HUES64 (cell line): ENCODE data around the gene KCNK3.
"Not testable (repeated sequence)": the region's sequence is repeated elsewhere in the genome, so short reads cannot be mapped to it uniquely, and the experiment has no call there.

Experiments used
- H3K27ac ChIP-seq: 2 replicates; pipeline ENCODE4 v1.7.0; 2013; ENCODE audit warnings: low read depth, low read length, inconsistent platforms
- H3K27me3 ChIP-seq: 2 replicates; pipeline ENCODE4 v1.6.1; 2013; ENCODE audit warnings: mild to moderate bottlenecking, low read length; ENCODE audit not compliant: insufficient read depth
- H3K36me3 ChIP-seq: 2 replicates; pipeline ENCODE4 v1.6.1; 2013; ENCODE audit warnings: mild to moderate bottlenecking, low read length; ENCODE audit not compliant: insufficient read depth
- H3K4me1 ChIP-seq: 2 replicates; pipeline ENCODE4 v1.6.1; 2013; ENCODE audit warnings: mild to moderate bottlenecking, low read length, moderate library complexity; ENCODE audit not compliant: insufficient read depth
- H3K4me3 ChIP-seq: 2 replicates; pipeline ENCODE4 v1.5.1; 2013; ENCODE audit warnings: mild to moderate bottlenecking, low read length, moderate library complexity
- H3K9ac ChIP-seq: 2 replicates; pipeline ENCODE4 v1.6.1; 2013; ENCODE audit warnings: mild to moderate bottlenecking, low read depth, low read length
- H3K9me3 ChIP-seq: 2 replicates; pipeline ENCODE4 v1.6.1; 2013; ENCODE audit warnings: low read depth, low read length; ENCODE audit not compliant: insufficient read depth
- WGBS: fragments of 150-250, 120-280 bp; methylation state at CpG from one replicate; pipeline ENCODE4 v1.1.7; 2013; ENCODE audit warnings: missing lambda C conversion rate; 5-methylcytosine and 5-hydroxymethylcytosine counted together

Gene KCNK3

GRCh38 chr2:26760991-26761390 is 68.5 kb downstream of the KCNK3 start:
- 90% methylated on average over 10 of the region's 10 CpGs for WGBS
- not testable (repeated sequence) for H3K9me3 ChIP-seq

DNA sequence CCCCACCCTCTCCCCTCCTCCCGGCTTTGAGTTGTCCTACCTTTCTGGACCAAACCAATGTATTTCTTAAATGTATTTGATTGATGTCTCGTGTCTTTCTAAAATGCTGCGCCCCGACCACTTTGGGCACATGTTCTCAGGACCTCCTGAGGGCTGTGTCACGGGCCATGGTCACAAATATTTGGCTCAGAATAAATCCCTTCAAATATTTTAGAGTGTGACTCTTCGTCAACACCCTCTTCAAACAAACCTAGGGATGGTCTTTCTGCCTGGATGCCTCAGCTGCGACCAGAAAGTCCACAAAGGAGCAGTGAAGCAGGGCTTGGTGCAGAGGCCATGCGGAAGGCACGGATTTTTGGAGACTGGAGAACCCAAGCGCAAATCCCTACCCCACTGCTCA is 70.5 kb downstream of the KCNK3 start:
- peaks cover 10% of the 10 kb centered on the region for H3K4me1 ChIP-seq
- H3K27me3 ChIP-seq: no peaks in the 10 kb centered on the region; the same call in 1 of the 2 replicates
- H3K9me3 ChIP-seq: no peaks in the 10 kb centered on the region
- H3K27ac ChIP-seq: no peak overlapping the region
- no peaks in the 10 kb centered on the region for H3K36me3 ChIP-seq
- 95% methylated on average over 10 of the region's 10 CpGs for WGBS
- H3K9ac ChIP-seq: no peak overlapping the region
- H3K4me3 ChIP-seq: no peak overlapping the region

More at GRCh38 chr2:26760991-26761390, 68.5 kb downstream of the KCNK3 start:
- not testable (repeated sequence) for H3K27ac ChIP-seq, H3K27me3 ChIP-seq, H3K4me3 ChIP-seq, H3K9ac ChIP-seq, H3K36me3 ChIP-seq
- H3K4me1 ChIP-seq: peaks cover 16% of the 10 kb centered on the region

- no peaks in the 10 kb centered on the region for H3K9me3 ChIP-seq
- H3K4me1 ChIP-seq: peaks cover 4% of the 10 kb centered on the region; the same call in 1 of the 2 replicates
- H3K4me3 ChIP-seq: peak within 1 kb of the TSS; percentile 97
- no peak within 1 kb of the TSS for H3K27ac ChIP-seq
- H3K9ac ChIP-seq: peak within 1 kb of the TSS; percentile 80
- H3K36me3 ChIP-seq: no peaks in the 10 kb centered on the region
- 3% methylated on average over 68 of the region's 68 CpGs for WGBS
- no peaks in the 10 kb centered on the region; the same call in 1 of the 2 replicates for H3K27me3 ChIP-seq
Measured at GRCh38 chr2:26764078-26764887, 71.8 kb downstream of the KCNK3 start, which contains the start of gene SLC35F6. SLC35F6 (plus strand) TSS chr2:26764284; CDS start chr2:26764350, 66 bp downstream.

DNA sequence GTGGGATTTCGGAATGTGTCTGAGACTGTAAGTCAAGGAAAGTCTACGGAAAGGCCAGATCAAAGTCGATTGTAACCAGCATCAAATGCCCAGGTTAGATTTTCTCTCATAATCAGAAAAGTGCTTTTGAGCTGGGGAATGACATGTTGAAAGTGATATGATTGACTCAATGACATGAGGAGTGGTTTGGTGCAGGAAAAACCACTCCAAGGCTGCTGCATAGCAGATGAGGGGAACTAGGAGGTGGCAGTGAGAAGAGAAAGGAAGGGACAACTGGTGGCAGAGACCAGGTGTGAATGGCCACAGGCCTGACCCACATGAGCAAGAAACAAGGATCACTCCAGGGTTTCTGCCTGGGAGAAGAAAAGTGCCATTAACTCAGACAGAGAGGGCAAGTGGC is 72.4 kb downstream of the KCNK3 start:
- peaks cover 9% of the 10 kb centered on the region; the same call in 1 of the 2 replicates for H3K4me1 ChIP-seq
- no peaks in the 10 kb centered on the region for H3K9me3 ChIP-seq
- 44% methylated on average over 3 of the region's 3 CpGs for WGBS
- no peaks in the 10 kb centered on the region; the same call in 1 of the 2 replicates for H3K27me3 ChIP-seq
- H3K4me3 ChIP-seq: peak overlapping the region; percentile 97
- no peak overlapping the region for H3K27ac ChIP-seq
- H3K36me3 ChIP-seq: no peaks in the 10 kb centered on the region
- H3K9ac ChIP-seq: peak overlapping the region; percentile 80

- peaks cover 9% of the 10 kb centered on the region; the same call in 1 of the 2 replicates for H3K4me1 ChIP-seq
- H3K4me3 ChIP-seq: no peak overlapping the region
Measured at GRCh38 chr2:26765475-26766200, 73.1 kb downstream of the KCNK3 start.

GRCh38 chr2:26767129-26767528 is 74.6 kb downstream of the KCNK3 start:
- Histone ChIP-seq H3K4me3 (no peak overlapping the region), H3K9ac (no peak overlapping the region), H3K9me3 (no peaks in the 10 kb centered on the region), H3K27ac (no peak overlapping the region; the same call in 1 of the 2 replicates), H3K36me3 (0 out of 2 replicates have a peak, but pooled peaks cover 2% of the 10 kb centered on the region), H3K27me3 (no peaks in the 10 kb centered on the region; the same call in 1 of the 2 replicates), H3K4me1 (peaks cover 9% of the 10 kb centered on the region; the same call in 1 of the 2 replicates)
- 42% methylated on average over 5 of the region's 5 CpGs for WGBS

More at GRCh38 chr2:26765475-26766200, 73.1 kb downstream of the KCNK3 start:
- Histone ChIP-seq H3K27ac (no peak overlapping the region), H3K36me3 (no peaks in the 10 kb centered on the region), H3K9me3 (no peaks in the 10 kb centered on the region), H3K9ac (0 out of 2 replicates have a peak overlapping the region, but pooled peaks have one; percentile 11), H3K27me3 (no peaks in the 10 kb centered on the region; the same call in 1 of the 2 replicates)
- 92% methylated on average over 10 of the region's 10 CpGs for WGBS

DNA sequence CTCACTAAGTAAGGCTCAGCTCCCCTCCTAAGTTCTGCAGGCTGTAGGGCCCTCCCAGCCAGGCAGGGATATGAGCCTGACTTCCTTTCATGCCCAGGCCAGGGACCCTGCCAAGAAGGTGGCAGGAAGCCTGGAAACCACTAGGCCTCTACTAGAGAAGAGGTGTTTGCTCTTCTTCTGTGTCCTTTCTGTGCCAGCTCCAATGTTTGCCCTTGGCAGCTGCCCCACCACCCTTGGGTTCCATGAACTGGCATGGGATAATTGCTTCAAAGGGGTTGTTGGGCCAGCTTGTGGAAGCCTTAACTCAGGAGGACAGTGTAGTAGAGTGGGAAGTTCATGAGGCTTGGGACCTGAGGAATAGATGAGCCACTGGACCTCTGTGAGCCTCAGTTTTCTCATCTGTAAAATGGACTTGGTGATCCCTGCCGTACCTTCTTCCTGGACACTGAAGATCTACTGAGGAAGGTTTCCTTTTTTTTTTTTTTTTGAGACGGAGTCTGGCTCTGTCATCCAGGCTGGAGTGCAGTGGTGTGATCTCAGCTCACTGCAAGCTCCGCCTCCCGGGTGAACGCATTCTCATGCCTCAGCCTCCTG is 75.5 kb downstream of the KCNK3 start:
- no peak overlapping the region for H3K27ac ChIP-seq
- H3K4me1 ChIP-seq: peaks cover 9% of the 10 kb centered on the region; the same call in 1 of the 2 replicates
- no peak overlapping the region for H3K9ac ChIP-seq
- H3K27me3 ChIP-seq: no peaks in the 10 kb centered on the region; the same call in 1 of the 2 replicates
- H3K4me3 ChIP-seq: no peak overlapping the region
- 94% methylated on average over 5 of the region's 5 CpGs for WGBS
- H3K36me3 ChIP-seq: 0 out of 2 replicates have a peak, but pooled peaks cover 2% of the 10 kb centered on the region
- no peaks in the 10 kb centered on the region for H3K9me3 ChIP-seq

DNA sequence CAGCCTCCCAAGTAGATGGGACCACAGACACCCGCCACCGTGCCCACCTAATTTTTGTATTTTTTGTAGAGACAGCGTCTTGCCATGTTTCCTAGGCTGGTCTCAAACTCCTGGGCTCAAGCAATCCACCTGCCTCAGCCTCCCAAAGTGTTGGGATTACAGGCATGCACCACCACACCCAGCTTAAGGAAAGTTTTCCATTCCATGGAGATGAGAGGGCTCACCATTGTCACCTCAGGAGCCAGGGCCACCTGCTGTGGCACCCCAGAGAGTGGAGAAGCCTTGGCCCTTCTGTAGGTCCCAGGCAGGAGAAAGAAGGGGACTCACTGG is 76.2 kb downstream of the KCNK3 start:
- no peak overlapping the region for H3K4me3 ChIP-seq
- no peak overlapping the region for H3K9ac ChIP-seq
- H3K36me3 ChIP-seq: 0 out of 2 replicates have a peak, but pooled peaks cover 2% of the 10 kb centered on the region
- no peaks in the 10 kb centered on the region for H3K9me3 ChIP-seq
- H3K4me1 ChIP-seq: peaks cover 9% of the 10 kb centered on the region; the same call in 1 of the 2 replicates
- 96% methylated on average over 3 of the region's 3 CpGs for WGBS
- no peaks in the 10 kb centered on the region; the same call in 1 of the 2 replicates for H3K27me3 ChIP-seq
- H3K27ac ChIP-seq: no peak overlapping the region

GRCh38 chr2:26769089-26769761 is 76.7 kb downstream of the KCNK3 start:
- Histone ChIP-seq H3K36me3 (peaks cover 5% of the 10 kb centered on the region; the same call in 1 of the 2 replicates), H3K27me3 (no peaks in the 10 kb centered on the region; the same call in 1 of the 2 replicates), H3K4me1 (peaks cover 9% of the 10 kb centered on the region; the same call in 1 of the 2 replicates), H3K4me3 (no peak overlapping the region), H3K9ac (no peak overlapping the region), H3K9me3 (no peaks in the 10 kb centered on the region), H3K27ac (no peak overlapping the region)
- WGBS: 85% methylated on average over 14 of the region's 14 CpGs

DNA sequence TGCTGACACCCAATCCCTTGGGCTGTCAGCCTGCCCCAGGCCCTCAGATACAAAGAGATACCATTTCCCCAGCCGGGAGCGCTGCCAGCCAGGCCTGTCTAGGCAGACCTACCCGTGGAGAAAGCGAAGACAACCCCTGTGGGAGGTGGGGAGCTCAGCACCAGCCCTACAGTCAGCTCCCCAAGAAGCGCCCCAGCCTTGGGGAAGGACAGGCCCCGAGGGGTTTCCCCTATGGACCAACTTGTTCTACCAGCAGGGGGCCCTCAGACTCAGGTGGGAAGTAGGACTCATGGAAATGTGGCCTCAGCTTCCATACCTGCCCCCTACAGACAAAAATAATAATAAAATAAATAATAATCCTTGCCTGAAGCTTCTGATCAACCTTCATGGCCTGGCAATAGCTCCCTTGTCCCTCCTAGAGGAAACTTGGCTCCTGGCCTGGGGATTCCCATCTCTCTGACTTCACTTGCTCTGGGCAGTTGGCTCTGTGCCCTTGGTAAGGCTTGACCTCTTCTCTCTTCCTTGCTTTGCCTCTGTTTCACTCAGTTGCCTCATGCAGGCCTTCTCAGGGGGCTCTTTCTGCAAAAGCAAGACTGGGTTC is 78.6 kb downstream of the KCNK3 start:
- 85% methylated on average over 6 of the region's 6 CpGs for WGBS
- Histone ChIP-seq H3K9ac (no peak overlapping the region), H3K27ac (no peak overlapping the region), H3K9me3 (no peaks in the 10 kb centered on the region), H3K36me3 (peaks cover 23% of the 10 kb centered on the region), H3K4me1 (peaks cover 9% of the 10 kb centered on the region; the same call in 1 of the 2 replicates), H3K4me3 (no peak overlapping the region), H3K27me3 (no peaks in the 10 kb centered on the region)
